ENCODE results near the gene SYNE1. TPM values are rescaled to one million over a fixed set of nuclear protein-coding genes. Genes with fewer than 3 reads are reported as not detected.

SYNE1 gene
- total RNA-seq, 1 experiment from 2014 or later: 3.0 TPM

GRCh38 chr6:152398316-152398715 lies 238.8 kb downstream of the SYNE1 start:
- Histone ChIP-seq H2AK5ac (ENCODE audit: insufficient read length, low read length) (no peak overlapping the region), H3K18ac (ENCODE audit: insufficient read length, low read depth, low read length) (no peak overlapping the region), H2BK5ac (ENCODE audit: insufficient read length, low read length) (no peak overlapping the region), H4K91ac (ENCODE audit: insufficient read length, low read depth, low read length) (no peak overlapping the region), H3K14ac (ENCODE audit: insufficient read depth, low read length) (no peak overlapping the region), H4K20me1 (ENCODE audit: control insufficient read depth, insufficient read depth, insufficient read length) (no peaks in the 10 kb centered on the region), H3K56ac (ENCODE audit: insufficient read length, low read depth, low read length) (no peak overlapping the region), H2BK12ac (ENCODE audit: insufficient read length, low read depth, low read length) (no peak overlapping the region), H3K4ac (ENCODE audit: low read depth, low read length) (no peak overlapping the region), H2BK120ac (ENCODE audit: low read depth, low read length, poor library complexity, severe bottlenecking) (no peak overlapping the region), H3K23ac (ENCODE audit: insufficient read length, low read depth, low read length) (no peak overlapping the region), H3K79me1 (ENCODE audit: insufficient read depth, low read depth, low read length, poor library complexity, severe bottlenecking) (no peaks in the 10 kb centered on the region), H3T11ph (ENCODE audit: low read length) (no peak overlapping the region), H4K8ac (replicated peaks; ENCODE audit: insufficient read length, low read depth, low read length) (no peak overlapping the region), H3K9ac (ENCODE audit: extremely low read depth, insufficient read length, low read length) (no peak overlapping the region), H3K27ac (ENCODE audit: insufficient read length, low read depth, low read length) (no peak overlapping the region), H2AFZ (ENCODE audit: low read length) (no peak overlapping the region), H3K9me3 (ENCODE audit: control insufficient read depth, low read depth, low read length) (no peaks in the 10 kb centered on the region), H2BK20ac (ENCODE audit: low read depth, low read length, poor library complexity, severe bottlenecking) (no peak overlapping the region), H3K23me2 (ENCODE audit: insufficient read length, low read depth, low read length, poor library complexity, severe bottlenecking) (no peaks in the 10 kb centered on the region), H3K79me2 (ENCODE audit: insufficient read depth, low read length) (no peaks in the 10 kb centered on the region), H3K27me3 (ENCODE audit: insufficient read depth, low read length) (no peaks in the 10 kb centered on the region), H4K5ac (ENCODE audit: insufficient read length, low read depth, low read length) (no peak overlapping the region), H2BK15ac (ENCODE audit: low read depth, low read length) (no peak overlapping the region), H3K4me1 (ENCODE audit: insufficient read depth, low read length) (no peaks in the 10 kb centered on the region; the same call in 1 of the 2 replicates), H3K4me2 (ENCODE audit: insufficient read depth, insufficient read length, low read length) (no peak overlapping the region)
- H3K36me3 Mint-ChIP-seq (ENCODE audit: insufficient read depth in 1 of 3, low read depth in 3 of 3): no peaks in the 10 kb centered on the region
- no peaks in the 10 kb centered on the region for H3K27me3 Mint-ChIP-seq (ENCODE audit: low read depth)
- no peak for TF ChIP-seq CTCF (conservative IDR thresholded peaks at IDR 0.05)
- no peaks in the 10 kb centered on the region; a peak in 1 of 5 replicates for H3K9me3 Mint-ChIP-seq
- DNase-seq: no peak
- H3K4me1 Mint-ChIP-seq: peaks cover 5 to 9% of the 10 kb centered on the region in 2 experiments
- no peak overlapping the region for H3K27ac Mint-ChIP-seq
- no peak overlapping the region for H3K4me3 Mint-ChIP-seq
- WGBS (ENCODE audit: extremely low coverage, insufficient read length, low lambda C conversion rate): no CpG with 5 or more reads among the region's 3 CpGs
